ENCODE measurements around the gene PDE9A.
"Not testable (repeated sequence)": the region's sequence is repeated elsewhere in the genome, so short reads cannot be mapped to it uniquely, and the experiment has no call there.

The PDE9A gene

DNA sequence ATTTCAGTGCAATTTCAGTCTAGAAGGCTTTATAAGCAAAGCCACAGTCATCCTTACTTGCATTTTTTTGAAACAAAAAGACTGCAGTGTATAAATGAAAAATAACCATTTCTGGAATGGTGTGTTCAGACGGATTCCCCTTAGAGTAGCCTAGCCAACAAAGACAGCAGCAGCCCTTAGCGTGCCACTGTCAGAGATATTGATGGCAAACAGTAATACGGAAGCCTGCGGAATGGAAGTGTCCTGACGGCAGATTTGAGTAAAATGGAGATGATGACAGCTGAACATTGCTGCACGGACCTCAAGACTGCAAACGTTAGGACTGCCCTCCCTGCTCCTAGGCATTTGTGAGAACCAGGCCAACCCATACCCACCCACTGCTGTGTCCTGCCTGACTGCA lies 54.7 kb downstream of the PDE9A start:
- no peak for DNase-seq (ENCODE audit: low spot score)

DNA sequence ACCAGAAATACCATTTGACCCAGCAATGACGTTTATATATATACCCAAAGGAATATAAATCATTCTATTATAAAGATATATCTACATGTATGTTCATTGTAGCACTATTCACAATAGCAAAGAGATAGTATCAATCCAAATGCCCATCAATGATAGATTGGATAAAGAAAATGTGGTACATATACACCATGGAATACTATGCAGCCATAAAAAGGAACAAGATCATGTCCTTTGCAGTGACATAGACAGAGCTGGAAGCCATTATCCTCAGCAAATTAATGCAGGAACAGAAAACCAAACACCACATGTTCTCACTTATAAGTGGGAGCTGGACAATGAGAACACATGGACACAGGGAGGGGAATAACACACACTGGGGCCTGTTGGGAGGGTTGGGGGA lies 55.5 kb downstream of the PDE9A start:
- not testable (repeated sequence) for DNase-seq (ENCODE audit: low spot score)

DNA sequence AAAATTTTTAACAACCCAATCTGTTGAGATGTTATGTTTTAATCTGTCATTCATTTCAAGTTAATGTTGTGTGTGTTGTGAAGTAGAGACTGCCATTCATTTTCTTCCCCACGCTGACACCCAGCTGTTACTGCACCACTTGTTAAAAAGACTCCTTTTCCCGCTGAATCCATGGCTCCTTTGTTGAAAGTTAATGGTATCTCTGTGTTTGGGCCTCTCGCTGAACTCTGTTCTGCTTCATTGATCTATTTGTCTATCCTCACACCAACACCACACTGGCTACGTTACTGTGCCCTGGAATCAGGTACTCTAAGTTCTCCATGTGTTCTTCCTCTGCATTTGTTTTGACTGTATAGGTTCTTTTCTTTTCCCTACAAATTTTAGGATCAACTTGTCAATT lies 58.2 kb downstream of the PDE9A start:
- no peak for DNase-seq (ENCODE audit: low spot score)

DNA sequence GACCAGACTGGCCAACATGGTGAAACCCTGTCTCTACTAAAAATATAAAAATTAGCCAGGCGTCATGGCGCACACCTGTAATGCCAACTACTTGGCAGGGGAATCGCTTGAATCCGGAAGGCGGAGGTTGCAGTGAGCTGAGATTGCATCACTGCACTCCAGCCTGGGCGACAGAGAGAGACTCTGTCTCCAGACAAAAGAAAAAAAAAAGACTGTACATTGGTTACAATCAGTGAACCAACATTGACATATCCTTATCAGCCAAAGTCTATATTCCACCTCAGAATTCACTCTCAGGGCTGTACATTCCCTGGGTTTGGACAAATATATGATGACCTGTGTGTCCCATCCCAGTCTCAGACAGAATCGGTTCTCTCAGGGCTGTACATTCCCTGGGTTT lies 62.0 kb downstream of the PDE9A start:
- not testable (repeated sequence) for DNase-seq (ENCODE audit: low spot score)

DNA sequence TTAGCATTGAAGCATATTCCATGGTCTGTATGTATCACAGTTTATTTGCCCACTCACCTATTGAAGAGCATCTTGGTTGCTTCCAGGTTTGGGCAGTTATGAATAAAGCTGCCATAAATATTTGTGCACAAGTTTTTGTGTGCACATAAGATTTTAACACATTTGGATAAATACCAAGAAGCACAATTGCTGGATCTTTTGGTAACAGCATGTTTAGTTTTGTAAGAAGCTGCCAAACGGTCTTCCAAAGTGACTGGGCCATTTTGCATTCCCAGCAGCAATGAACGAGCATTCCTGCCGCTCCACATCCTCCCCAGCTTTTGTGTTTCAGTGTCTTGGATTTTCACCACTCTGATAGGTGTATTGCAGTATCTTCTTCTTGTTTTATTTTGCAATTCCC lies 62.7 kb downstream of the PDE9A start:
- DNase-seq (ENCODE audit: low spot score), result no peak

DNA sequence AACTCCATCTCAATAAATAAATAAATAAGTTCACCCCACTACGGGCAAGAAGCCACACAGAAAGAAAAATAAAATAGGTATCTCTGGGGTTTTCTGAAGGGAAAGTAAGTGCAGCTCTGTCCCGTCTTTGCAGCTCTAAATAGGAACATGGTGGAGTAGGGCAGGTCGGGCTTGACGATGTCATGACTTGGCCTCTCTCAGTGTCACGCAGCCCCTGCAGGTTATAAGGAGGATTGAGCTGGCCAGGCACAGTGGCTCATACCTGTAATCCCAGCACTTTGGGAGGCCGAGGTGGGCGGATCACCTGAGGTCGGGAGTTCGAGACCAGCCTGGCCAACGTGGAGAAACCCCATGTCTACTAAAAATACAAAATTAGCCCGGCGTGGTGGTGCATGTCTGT lies 67.1 kb downstream of the PDE9A start:
- DNase-seq (ENCODE audit: low spot score), result not testable (repeated sequence)

DNA sequence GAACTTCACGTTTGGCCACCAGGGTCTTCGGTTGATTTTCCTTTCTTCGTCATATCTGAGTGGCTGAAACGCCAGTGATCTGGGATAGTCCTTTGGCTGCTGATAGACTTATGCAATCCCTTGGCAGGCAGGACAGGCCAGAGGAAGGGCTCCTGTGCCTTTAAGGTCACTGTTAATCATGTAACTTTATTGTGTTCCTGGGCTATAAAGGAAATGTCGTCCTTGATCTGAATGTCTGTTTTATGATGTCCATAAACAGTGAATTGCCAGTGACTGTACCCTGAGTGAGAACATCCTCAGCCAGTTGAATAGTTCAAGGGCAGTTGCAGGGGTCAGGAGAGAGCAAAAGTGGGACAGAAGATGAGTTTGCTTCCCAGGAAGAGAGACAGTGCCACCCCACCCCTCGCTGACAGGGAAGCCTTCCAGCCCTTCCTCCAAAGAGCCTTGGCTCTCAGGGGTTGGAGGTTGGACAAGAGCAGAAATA lies 68.0 kb downstream of the PDE9A start:
- no peak for DNase-seq (ENCODE audit: low spot score)

DNA sequence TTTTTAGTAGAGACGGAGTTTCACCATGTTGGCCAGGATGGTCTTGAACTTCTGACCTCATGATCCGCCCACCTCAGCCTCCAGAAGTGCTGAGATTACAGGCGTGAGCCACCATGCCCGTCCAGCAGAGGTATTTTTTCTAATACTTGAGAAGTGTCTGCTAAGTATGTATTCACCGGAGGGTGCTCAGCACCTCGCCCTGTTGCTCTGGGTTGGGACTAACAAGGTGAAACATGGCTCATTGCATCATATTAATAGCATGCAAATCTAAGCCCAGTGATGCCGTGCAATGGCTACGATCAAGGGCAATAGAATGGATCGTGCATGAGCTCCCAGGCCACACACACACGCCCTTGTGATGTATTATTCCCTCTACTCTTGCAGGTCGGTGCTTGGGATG lies 68.7 kb downstream of the PDE9A start:
- no peak for DNase-seq (ENCODE audit: low spot score)

DNA sequence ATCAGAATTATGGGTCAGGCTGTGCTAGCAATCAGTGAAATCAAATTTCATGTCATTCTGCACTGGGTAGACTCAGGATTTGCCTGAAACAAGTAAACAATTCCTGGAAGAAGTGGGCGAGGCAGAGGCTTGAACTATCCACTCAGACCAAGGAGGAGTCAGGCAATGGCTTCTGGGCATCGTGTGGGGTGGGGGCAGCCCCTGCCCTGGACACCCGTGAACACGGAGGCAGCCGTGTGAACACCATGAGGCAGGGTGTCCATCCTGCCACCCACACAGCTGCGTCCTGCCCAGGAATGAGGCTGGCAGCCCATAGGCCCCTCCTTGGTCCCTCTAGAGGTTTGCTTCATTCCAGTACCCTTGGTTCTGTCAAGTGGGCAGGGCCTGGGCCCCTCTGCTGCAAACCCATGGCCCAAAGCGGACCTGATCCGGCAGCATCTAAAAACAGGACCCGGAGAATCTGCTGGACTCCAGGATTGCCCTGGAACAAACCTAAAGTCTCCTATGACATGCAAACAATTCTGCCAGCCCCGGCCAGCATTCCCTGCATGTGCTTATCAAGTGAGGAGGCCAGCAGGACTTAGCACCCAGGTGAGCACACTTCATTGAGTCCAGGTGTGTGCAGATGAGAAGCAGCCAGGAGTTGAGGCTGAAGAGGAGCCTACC lies 69.5 kb downstream of the PDE9A start:
- DNase-seq (ENCODE audit: low spot score), result no peak

DNA sequence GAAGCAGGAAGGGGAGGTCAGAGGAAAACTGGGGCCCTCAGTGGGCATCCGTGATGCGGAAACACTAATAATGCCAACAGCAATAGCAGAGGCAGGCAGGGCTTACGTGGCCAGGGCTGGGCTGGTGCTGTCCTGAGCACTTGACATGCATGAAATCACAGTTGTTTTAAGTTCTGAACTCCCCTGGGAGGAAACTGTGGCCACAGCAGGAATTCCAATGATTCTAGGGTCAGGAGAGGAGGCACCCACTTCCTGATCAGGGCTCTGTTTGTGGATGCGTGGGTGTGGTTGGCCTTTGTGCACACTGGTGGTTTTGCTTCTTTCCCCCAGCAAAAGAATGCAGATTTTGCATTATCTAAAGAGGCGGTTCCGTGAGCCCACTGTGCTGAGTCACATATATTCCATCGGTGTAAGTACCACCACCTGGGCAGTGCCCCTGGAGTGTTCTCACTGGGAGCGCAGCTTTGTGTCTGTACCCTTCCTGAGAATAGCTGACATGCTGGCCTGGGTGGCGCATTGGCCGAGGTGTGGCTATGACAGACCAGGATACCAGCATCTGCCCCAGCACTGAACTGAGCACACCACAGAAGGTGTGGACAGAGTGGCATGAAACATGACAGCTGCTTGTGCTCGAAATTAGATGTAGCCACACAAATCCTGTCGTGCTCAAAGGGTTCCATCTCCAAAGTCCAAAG lies 71.0 kb downstream of the PDE9A start:
- DNase-seq (ENCODE audit: low spot score), result no peak

DNA sequence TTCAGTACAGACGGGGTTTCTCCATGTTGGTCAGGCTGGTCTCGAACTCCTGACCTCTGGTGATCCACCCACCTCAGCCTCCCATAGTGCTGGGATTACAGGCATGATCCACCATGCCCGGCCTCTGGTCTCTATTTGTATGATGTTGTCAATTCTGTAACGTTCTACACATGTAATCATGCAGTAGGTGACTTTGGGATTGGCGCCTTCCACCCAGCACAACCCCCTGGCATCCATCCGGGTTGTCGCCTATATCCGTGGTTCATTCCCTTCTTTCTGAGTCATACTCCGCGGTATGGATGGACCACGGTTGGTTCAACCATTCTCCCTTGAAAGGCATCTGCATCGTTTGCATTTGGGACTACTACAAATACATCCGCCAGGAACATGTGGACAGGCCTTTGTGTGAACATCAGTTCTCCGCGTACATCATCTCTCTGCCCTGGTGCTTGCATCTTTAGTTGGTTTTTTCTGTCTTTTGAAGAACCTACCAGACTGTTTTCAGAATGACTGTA lies 72.1 kb downstream of the PDE9A start:
- DNase-seq (ENCODE audit: low spot score), result no peak

DNA sequence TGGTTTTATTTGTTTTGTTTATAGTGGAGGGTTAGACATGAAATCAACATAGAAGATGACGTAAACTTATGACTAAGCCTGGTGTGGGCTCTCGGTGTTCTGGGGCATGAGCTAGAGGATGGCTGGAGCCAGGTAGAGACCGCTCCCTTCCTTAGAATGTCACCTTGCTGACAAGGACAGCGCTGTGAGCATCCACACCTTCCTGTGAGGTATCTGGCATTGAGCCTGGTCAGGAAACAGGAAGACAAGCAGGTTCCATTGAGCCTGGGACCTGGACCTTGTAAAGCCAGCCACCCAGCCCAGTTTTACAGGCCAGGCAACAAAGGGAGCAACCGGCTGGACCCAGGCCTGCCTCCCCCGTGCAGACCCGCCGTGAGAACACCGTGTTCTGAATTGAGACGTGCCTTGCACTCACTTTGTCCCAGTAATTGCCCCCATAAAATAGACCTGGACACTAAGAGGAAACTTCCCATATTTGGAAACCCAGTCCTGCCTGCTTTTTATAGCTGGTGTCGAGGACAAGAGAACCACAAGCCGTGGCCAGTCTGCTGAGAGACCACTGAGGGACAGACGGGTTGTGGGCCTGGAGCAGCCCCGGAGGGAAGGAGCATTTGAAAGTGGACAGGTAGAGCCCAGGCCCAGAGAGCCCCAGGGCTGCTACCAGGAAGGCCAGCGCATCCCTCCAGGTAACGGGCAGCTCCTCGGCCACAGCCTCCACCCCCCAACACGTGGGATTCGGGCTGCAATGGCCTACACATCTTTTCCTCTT lies 78.0 kb downstream of the PDE9A start:
- DNase-seq (ENCODE audit: low spot score), result no peak

DNA sequence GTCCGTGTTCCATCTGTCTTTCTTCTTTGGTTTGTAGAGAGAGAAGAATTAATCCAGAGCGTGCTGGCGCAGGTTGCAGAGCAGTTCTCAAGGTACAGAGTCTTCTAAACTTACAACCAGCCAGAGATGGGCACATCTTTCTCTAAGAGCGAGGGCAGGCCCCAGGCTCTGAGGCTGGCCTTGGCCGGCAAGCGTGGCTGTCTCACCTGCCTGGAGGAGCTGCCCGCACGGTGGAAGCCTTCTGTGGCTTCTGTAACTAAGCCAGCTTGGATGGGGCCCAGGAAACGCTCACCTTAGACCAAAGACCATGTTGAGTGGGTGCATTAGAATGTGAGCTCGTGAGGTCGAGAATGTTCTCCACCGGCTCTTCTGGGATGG lies 78.6 kb downstream of the PDE9A start:
- no peak for DNase-seq (ENCODE audit: low spot score)

DNA sequence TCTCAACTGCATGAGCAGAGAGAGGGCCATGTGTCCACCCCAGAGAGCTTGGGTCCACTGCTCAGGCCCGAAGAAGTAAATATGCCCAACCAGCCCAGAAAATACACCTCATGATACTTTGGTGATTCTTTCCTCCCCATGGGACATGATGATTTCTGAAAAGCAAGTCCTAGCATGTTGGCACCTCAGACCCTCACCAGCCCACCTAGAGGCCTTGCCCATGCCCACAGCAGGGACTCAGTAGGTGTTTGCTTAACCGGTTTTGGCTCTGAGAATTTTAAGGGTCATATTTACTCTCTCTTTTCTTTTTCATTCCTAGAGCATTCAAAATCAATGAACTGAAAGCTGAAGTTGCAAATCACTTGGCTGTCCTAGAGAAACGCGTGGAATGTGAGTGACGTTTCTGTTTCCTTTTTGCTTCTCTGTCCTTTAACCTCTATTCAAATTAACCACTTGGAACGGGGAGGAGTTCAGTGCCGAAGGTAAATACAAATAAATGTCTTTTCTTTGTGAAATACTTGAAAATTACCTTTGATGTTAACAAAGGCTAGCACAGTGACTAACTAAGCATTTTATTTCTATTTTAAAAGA lies 79.7 kb downstream of the PDE9A start:
- no peak for DNase-seq (ENCODE audit: low spot score)

DNA sequence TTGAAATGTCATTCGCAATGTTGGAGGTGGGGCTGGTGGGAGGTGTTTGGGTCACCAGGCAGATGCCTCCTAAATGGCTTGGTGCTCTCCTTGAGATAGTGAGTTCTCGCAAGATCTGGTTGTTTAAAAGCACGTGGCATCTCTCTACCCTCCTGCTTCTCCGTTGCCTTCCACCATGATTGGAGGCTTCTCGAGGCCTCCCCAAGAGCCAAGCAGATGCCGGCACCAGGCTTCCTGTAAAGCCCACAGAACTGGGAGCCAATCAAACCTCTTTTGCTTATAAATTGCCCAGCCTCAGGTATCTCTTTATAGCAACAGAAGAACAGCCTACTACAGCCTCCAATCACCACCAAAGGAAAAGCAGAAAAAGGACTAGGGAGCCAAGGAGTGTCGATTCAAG lies 80.5 kb downstream of the PDE9A start:
- no peak for DNase-seq (ENCODE audit: low spot score)

DNA sequence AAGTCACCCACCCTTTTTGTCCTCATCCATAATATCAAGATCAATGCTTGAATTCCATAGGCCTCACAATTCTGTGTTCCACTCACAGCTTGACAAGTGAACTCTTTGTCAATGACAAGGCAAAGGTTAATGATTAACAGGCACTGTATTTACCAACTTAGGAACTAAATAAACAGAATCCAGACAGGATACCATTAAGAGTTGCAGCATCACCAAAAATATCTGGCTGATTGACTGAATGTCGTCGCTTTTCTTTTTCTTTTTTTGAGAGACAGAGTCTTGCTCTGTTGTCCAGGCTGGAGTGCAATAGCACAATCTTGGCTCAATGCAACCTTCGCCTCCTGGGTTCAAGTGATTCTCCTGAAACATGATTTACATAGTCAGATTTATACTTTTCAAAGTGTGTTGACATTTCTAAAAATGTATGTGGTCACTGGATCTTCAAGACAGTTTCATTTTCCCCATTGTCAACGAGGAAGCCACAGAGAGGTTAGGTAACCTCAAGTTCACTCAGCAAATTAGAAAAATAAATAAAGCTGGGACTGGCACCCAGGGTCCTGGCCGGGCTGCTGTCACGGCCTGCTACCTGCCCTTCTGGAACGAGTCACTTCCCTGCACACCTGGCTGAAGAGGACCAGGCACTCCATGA lies 81.0 kb downstream of the PDE9A start:
- no peak for DNase-seq (ENCODE audit: low spot score)

DNA sequence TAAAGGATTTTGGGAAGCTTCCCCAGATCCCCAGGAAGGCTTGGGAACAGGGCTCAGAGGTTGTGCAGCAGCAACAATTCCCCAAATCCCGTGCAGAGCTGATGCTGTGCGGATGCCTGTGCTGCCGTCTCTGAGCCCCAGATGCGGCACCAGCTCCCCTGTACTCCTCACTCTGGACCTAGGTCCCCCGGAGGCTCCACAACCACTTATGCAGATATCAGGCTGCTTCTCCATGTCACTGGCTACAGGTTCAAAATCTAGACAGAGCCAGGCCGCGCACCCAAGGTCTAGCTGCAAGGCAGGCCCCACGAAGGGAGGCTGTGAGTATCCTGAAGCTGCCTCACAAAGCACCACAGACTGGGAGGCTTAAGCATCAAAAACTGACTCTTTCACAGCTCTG lies 81.6 kb downstream of the PDE9A start:
- no peak for DNase-seq (ENCODE audit: low spot score)

DNA sequence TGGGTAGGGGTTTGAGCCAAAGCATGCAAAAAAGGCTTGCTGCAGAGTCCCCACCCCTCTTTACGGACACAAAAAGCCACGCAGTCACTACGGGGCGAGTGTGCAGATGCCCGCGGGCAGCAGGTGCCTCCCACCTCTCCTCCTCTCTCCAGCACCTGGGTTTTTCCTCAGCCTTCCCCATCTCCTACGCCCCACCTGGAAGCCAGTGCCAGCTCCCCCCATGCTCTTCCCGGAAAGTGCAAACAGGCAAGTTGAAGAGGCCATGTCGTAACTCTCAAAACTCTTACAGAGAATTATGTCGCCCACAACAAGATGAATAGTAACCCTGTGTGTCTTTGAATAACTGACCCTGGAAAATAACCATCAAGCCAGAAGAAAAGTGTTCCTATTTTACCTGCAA lies 82.5 kb downstream of the PDE9A start:
- no peak for DNase-seq (ENCODE audit: low spot score)

DNA sequence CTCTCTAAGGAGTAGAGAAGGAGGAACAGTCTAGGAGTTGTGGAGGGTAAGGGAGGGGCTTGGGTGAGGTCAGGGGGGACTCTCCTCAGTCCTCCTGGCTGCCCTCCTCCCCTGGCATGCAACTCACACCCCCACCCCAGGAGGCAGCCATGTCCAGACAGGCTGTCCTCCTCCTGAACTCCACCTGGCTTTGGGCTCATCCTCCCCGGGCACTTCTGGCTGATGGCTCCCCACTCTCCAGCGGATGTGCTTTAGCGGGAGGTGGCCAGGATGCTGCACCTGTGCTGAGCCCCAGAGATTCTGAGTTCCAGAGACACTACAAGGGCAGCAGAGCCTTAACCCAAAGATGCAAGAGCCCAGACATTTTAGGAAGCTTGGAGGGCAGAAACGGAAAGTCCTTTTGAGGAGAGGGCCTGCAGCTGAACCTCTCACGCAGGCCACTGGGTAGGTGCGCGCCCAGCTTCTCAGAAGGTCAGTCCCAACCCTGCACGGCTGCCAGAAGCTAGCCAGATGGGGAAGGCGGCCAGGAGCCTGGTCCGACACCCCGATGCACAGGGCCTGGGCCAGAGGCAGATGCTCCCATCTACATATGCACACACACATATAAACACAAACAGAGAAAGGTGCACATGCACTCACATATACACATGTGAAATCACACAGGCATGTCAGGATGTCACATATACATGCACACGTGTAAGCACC lies 83.4 kb downstream of the PDE9A start:
- no peak for DNase-seq (ENCODE audit: low spot score)

DNA sequence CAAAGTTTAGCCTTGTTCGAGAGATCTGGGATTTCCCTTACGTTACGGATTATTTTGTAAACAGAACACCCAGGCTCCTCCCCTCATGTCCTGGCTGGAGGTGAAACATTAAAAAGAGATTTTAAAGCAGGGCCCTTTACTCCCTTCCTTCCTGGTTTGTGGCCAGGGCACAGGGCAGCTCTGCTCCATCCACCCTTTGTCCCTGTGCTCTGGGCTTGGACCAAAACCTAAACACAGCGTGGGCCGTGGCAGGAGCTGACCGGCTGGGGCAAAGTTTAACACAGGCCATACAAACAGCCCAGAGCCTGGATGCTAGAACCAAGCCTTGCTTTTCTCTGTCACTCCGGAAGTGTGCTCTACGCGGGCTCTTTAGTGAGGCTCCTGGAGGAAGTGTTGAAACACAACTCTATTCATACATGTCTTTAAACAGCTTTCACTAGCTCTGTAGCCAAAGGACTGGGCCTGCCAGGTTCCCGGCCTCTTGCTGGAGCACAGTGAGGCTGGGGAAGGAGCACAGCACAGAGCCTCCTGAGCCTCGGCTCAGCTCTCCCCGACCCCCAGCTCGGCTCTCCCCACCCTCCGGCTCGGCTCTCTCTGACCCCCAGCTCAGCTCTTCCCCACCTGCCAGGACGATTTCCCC lies 84.7 kb downstream of the PDE9A start:
- no peak for DNase-seq (ENCODE audit: low spot score)
